Neural progenitor cell (in vitro differentiated cells): ENCODE measurements around the gene ANXA2R. TPM values are rescaled to one million over a fixed set of nuclear protein-coding genes. Genes with fewer than 3 reads are reported as not detected.

Experiments used
- DNase-seq: peaks from one replicate; pipeline ENCODE4 v3.0.0-alpha.2; 2016; ENCODE audit warnings: low spot score
- H2AFZ ChIP-seq: fragments of 200-600 bp; sonication (generic); replicated peaks from 2 replicates; pipeline ENCODE4 v1.6.1; 2016; ENCODE audit warnings: antibody characterized with exemption
- H3F3A ChIP-seq: fragments of 200-600 bp; sonication (generic); 2 replicates; pipeline ENCODE4 v1.6.1; 2016; ENCODE audit warnings: antibody characterized with exemption, low read depth
- H3K27ac ChIP-seq: fragments of 200-600 bp; sonication (generic); 2 replicates; pipeline ENCODE4 v1.5.1; 2016; ENCODE audit warnings: mild to moderate bottlenecking
- H3K27me3 ChIP-seq: fragments of 200-600 bp; sonication (generic); 2 replicates; pipeline ENCODE4 v1.6.1; 2016; ENCODE audit warnings: mild to moderate bottlenecking, moderate library complexity
- H3K36me3 ChIP-seq: fragments of 200-600 bp; sonication (generic); 2 replicates; pipeline ENCODE4 v1.5.1; 2016
- H3K4me1 ChIP-seq: fragments of 200-600 bp; sonication (generic); 2 replicates; pipeline ENCODE4 v1.6.1; 2016; ENCODE audit warnings: mixed run types
- H3K4me2 ChIP-seq: fragments of 200-600 bp; sonication (generic); 2 replicates; pipeline ENCODE4 v1.6.1; 2016
- H3K4me3 ChIP-seq: fragments of 200-600 bp; sonication (generic); 2 replicates; pipeline ENCODE4 v1.5.1; 2016
- H3K79me2 ChIP-seq: fragments of 200-600 bp; sonication (generic); 2 replicates; pipeline ENCODE4 v1.6.1; 2016; ENCODE audit warnings: low read depth
- H3K9ac ChIP-seq: fragments of 200-600 bp; sonication (generic); 2 replicates; pipeline ENCODE4 v1.6.1; 2016
- H3K9me3 ChIP-seq: fragments of 200-600 bp; sonication (generic); 2 replicates; pipeline ENCODE4 v1.5.1; 2016; ENCODE audit warnings: low read depth
- H4K20me1 ChIP-seq: fragments of 200-600 bp; sonication (generic); 2 replicates; pipeline ENCODE4 v1.6.1; 2016; ENCODE audit warnings: low read depth
- H3K27ac Mint-ChIP-seq: 3 replicates; pipeline ENCODE4 v1.8.0; 2021; ENCODE audit warnings: mixed read lengths
- H3K27me3 Mint-ChIP-seq: 2 replicates; pipeline ENCODE4 v1.8.0; 2022; ENCODE audit warnings: low read depth, mild to moderate bottlenecking, inconsistent platforms, moderate library complexity, mixed read lengths; ENCODE audit not compliant: insufficient read depth
- H3K36me3 Mint-ChIP-seq: 3 replicates; pipeline ENCODE4 v1.8.0; 2021; ENCODE audit warnings: mixed read lengths
- H3K4me1 Mint-ChIP-seq: 3 replicates; pipeline ENCODE4 v1.8.0; 2021; ENCODE audit warnings: mixed read lengths
- H3K4me3 Mint-ChIP-seq: 3 replicates; pipeline ENCODE4 v1.8.0; 2021; ENCODE audit warnings: mild to moderate bottlenecking, moderate library complexity, mixed read lengths
- H3K9me3 Mint-ChIP-seq: 3 replicates; pipeline ENCODE4 v1.8.0; 2020; ENCODE audit warnings: mixed read lengths
- EZH2 ChIP-seq: fragments of 200-600 bp; sonication (generic); IDR thresholded peaks from 2 replicates; pipeline ENCODE4 v1.6.1; 2017; ENCODE audit warnings: antibody characterized with exemption, mild to moderate bottlenecking, moderate library complexity
- EZH2phosphoT487 ChIP-seq: fragments of 200-600 bp; sonication (generic); IDR thresholded peaks from 2 replicates; pipeline ENCODE4 v1.6.1; 2017; ENCODE audit warnings: antibody characterized with exemption
- total RNA-seq: library from RNA; depleted of rRNA; stranded (reverse); fragments of >200 nt; gene quantifications from 2 replicates; pipeline ENCODE4 v1.2.3, GENCODE V29; 2015; ENCODE audit warnings: low replicate concordance
- TF ChIP-seq, protein P1 (sequence below): fragments of 200-600 bp; sonication (generic); IDR thresholded peaks from 2 replicates; pipeline ENCODE4 v1.5.1; 2017; ENCODE audit warnings: antibody characterized with exemption, mild to moderate bottlenecking

Gene ANXA2R
- total RNA-seq, 1 donor from 2014 or later, result 0.17 TPM

DNA sequence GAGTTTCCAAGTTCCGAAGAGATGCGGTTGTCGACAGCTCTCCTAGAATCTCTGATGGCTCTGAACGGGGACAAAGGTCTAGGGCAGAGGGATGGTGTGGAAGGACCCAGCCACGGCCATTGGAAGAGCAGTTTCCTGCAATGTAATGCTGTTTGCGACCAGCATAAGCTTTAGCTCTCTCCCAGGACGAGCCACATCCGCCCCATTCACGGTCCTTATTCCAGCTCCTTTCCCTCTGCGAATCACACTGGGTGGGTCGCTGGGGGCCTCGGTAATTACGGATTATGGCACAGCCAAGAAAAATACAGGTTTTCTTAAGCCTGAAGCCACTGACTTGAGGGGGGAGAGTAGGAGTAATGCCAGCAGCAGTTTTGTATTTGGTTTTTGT, 22.7 kb downstream of the ANXA2R start:
- H3K9ac ChIP-seq, result no peak overlapping the region
- H3K4me3 ChIP-seq, result peak overlapping the region; percentile 52
- no peaks in the 10 kb centered on the region for H3K36me3 Mint-ChIP-seq
- peaks cover 29% of the 10 kb centered on the region for H3F3A ChIP-seq
- peaks cover 50% of the 10 kb centered on the region for H3K27me3 Mint-ChIP-seq
- H3K27ac Mint-ChIP-seq, result no peak overlapping the region
- H3K4me2 ChIP-seq, result peak overlapping the region; percentile 75
- peak overlapping the region; percentile 74 for H2AFZ ChIP-seq
- no peaks in the 10 kb centered on the region for H3K79me2 ChIP-seq
- H3K4me1 ChIP-seq, result peaks cover 18% of the 10 kb centered on the region
- no peak overlapping the region for H3K27ac ChIP-seq
- H3K4me3 Mint-ChIP-seq, result peak overlapping the region; percentile 91
- peaks cover 97% of the 10 kb centered on the region for H3K27me3 ChIP-seq
- no peaks in the 10 kb centered on the region for H3K36me3 ChIP-seq
- H3K9me3 ChIP-seq, result no peaks in the 10 kb centered on the region
- peaks cover 28% of the 10 kb centered on the region for H3K4me1 Mint-ChIP-seq
- DNase-seq, result peak; percentile 55
- no peaks in the 10 kb centered on the region for H3K9me3 Mint-ChIP-seq
- TF ChIP-seq, protein P1, sequence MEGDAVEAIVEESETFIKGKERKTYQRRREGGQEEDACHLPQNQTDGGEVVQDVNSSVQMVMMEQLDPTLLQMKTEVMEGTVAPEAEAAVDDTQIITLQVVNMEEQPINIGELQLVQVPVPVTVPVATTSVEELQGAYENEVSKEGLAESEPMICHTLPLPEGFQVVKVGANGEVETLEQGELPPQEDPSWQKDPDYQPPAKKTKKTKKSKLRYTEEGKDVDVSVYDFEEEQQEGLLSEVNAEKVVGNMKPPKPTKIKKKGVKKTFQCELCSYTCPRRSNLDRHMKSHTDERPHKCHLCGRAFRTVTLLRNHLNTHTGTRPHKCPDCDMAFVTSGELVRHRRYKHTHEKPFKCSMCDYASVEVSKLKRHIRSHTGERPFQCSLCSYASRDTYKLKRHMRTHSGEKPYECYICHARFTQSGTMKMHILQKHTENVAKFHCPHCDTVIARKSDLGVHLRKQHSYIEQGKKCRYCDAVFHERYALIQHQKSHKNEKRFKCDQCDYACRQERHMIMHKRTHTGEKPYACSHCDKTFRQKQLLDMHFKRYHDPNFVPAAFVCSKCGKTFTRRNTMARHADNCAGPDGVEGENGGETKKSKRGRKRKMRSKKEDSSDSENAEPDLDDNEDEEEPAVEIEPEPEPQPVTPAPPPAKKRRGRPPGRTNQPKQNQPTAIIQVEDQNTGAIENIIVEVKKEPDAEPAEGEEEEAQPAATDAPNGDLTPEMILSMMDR, result no peak
- TF ChIP-seq EZH2phosphoT487 (no peak), EZH2 (no peak)
- peaks cover 43% of the 10 kb centered on the region for H4K20me1 ChIP-seq

DNA sequence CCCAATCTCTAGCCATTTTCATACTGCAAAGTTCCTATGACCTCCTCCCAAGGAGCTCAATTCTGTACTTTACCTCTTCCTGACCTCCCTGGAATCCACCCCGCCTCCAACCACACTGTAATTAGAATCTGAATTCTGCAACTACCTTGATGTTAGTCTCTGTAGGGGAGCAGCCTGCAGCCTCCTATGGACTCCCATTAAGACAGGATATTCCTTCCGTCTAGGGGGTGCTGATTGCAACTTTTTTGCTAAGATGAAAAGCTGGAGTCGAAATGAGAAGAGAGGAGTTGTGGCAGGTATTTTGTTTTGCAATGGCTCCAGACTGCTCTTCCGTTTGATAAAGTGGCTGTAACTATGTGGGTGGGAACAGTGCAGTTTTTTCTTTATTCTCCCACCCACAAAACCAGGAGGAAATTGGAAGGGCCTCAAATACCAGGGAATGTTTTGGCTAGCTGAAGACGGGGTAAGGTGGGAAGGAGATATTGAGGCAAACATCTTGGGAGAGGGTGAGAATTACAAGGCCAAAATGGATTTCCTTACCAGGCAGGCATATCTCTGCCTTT, 23.8 kb downstream of the ANXA2R start:
- Mint-ChIP-seq H3K9me3 (no peaks in the 10 kb centered on the region), H3K4me1 (peaks cover 28% of the 10 kb centered on the region), H3K27ac (no peak overlapping the region), H3K36me3 (no peaks in the 10 kb centered on the region), H3K27me3 (peaks cover 51% of the 10 kb centered on the region), H3K4me3 (peak overlapping the region; percentile 37)
- Histone ChIP-seq H3K4me1 (peaks cover 18% of the 10 kb centered on the region), H4K20me1 (peaks cover 36% of the 10 kb centered on the region), H3F3A (peaks cover 29% of the 10 kb centered on the region), H3K36me3 (no peaks in the 10 kb centered on the region), H3K9ac (no peak overlapping the region), H3K4me2 (no peak overlapping the region), H3K27me3 (peaks cover 97% of the 10 kb centered on the region), H2AFZ (no peak overlapping the region), H3K4me3 (no peak overlapping the region), H3K27ac (no peak overlapping the region), H3K9me3 (no peaks in the 10 kb centered on the region), H3K79me2 (no peaks in the 10 kb centered on the region)
- DNase-seq, result no peak
- TF ChIP-seq EZH2phosphoT487, result no peak
- TF ChIP-seq, protein P1, result no peak
- peak; percentile 42 for TF ChIP-seq EZH2

DNA sequence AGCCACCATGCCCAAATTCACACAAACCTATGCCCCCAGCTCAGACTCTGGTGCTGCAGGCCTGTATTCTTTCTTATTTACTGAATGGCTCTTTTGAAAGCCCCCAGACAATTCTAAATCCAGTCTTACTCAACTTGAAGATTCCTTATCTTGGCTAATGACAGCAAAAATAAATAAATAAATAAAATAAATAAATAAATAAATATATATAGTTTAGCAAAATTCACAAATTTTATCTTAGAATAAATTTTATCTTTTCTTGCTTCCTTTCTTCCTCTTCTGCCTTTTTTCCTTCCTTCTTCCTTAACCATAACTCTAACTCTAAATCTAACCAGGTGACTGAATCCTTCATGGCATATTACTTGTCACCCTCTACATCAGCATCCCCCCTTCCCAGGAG, 25.6 kb downstream of the ANXA2R start:
- no peaks in the 10 kb centered on the region for H3K36me3 Mint-ChIP-seq
- no peak overlapping the region for H3K4me3 Mint-ChIP-seq
- H3F3A ChIP-seq, result peaks cover 20% of the 10 kb centered on the region
- peaks cover 19% of the 10 kb centered on the region for H4K20me1 ChIP-seq
- no peak overlapping the region for H3K27ac Mint-ChIP-seq
- peaks cover 21% of the 10 kb centered on the region for H3K4me1 Mint-ChIP-seq
- H3K27ac ChIP-seq, result no peak overlapping the region
- H3K4me1 ChIP-seq, result peaks cover 8% of the 10 kb centered on the region
- H3K9me3 Mint-ChIP-seq, result no peaks in the 10 kb centered on the region
- no peaks in the 10 kb centered on the region for H3K36me3 ChIP-seq
- H2AFZ ChIP-seq, result no peak overlapping the region
- no peak for DNase-seq
- no peak overlapping the region for H3K4me2 ChIP-seq
- TF ChIP-seq, protein P1, result no peak
- TF ChIP-seq EZH2 (no peak), EZH2phosphoT487 (no peak)
- no peak overlapping the region for H3K9ac ChIP-seq
- H3K79me2 ChIP-seq, result no peaks in the 10 kb centered on the region
- H3K27me3 ChIP-seq, result peaks cover 97% of the 10 kb centered on the region
- no peak overlapping the region for H3K4me3 ChIP-seq
- H3K9me3 ChIP-seq, result no peaks in the 10 kb centered on the region
- H3K27me3 Mint-ChIP-seq, result peaks cover 53% of the 10 kb centered on the region
